NB4 (cell line): Measurements from ENCODE around the gene MRGPRX1.

Experiments
- POLR2A ChIP-seq: IDR thresholded peaks from 2 replicates; pipeline ENCODE4 v1.6.1; 2011; ENCODE audit warnings: mild to moderate bottlenecking; ENCODE audit not compliant: insufficient read length; ENCODE audit errors: extremely low read depth
- TF ChIP-seq, protein P1 (sequence below): IDR thresholded peaks from one replicate; pipeline ENCODE4 v1.5.1; 2012; ENCODE audit warnings: low read depth, low read length
- TF ChIP-seq, protein P2 (sequence below): IDR thresholded peaks from 2 replicates; pipeline ENCODE4 v1.6.1; 2011; ENCODE audit warnings: low read depth, low read length

DNA sequence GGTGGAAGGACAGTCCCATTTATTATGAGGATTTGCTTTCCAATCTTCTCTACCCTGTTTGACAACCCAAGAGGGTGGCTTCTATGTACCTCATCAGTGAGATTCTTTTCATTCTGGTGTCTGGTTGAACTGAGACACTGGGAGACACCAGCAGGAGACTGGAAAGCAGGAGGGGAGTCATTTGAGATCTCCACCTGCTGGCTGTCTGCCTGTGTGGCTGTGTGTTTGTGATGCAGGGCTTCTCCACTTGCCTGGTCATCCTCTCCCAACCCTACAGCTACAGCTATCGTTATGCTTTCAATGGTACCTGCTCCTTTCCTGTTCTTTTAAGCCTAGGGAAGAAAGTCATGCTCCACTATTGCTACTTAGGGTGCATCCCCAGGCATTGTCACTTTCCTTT lies 48.6 kb downstream of the MRGPRX1 start:
- TF ChIP-seq, protein P1, sequence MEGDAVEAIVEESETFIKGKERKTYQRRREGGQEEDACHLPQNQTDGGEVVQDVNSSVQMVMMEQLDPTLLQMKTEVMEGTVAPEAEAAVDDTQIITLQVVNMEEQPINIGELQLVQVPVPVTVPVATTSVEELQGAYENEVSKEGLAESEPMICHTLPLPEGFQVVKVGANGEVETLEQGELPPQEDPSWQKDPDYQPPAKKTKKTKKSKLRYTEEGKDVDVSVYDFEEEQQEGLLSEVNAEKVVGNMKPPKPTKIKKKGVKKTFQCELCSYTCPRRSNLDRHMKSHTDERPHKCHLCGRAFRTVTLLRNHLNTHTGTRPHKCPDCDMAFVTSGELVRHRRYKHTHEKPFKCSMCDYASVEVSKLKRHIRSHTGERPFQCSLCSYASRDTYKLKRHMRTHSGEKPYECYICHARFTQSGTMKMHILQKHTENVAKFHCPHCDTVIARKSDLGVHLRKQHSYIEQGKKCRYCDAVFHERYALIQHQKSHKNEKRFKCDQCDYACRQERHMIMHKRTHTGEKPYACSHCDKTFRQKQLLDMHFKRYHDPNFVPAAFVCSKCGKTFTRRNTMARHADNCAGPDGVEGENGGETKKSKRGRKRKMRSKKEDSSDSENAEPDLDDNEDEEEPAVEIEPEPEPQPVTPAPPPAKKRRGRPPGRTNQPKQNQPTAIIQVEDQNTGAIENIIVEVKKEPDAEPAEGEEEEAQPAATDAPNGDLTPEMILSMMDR: no peak
- no peak for TF ChIP-seq POLR2A
- TF ChIP-seq, protein P2, sequence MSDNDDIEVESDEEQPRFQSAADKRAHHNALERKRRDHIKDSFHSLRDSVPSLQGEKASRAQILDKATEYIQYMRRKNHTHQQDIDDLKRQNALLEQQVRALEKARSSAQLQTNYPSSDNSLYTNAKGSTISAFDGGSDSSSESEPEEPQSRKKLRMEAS: no peak
